ENCODE results near the gene P2RY6.

Gene P2RY6

GRCh38 chr11:73297702-73298101, 25.6 kb downstream of the P2RY6 start:
- DNase-seq: no peak

GRCh38 chr11:73298233-73298632, 26.1 kb downstream of the P2RY6 start:
- no peak for DNase-seq

- no peak for DNase-seq
Observed at GRCh38 chr11:73299751-73300150, 27.6 kb downstream of the P2RY6 start.

GRCh38 chr11:73306069-73306841, 34.1 kb downstream of the P2RY6 start:
- no peak for DNase-seq

- no peak for DNase-seq
Observed at GRCh38 chr11:73306977-73307322, 34.8 kb downstream of the P2RY6 start.

GRCh38 chr11:73307323-73308002, 35.3 kb downstream of the P2RY6 start:
- DNase-seq: peak; percentile 39 to 89 (median 78)

- peak in 11 of 14 donors; percentile 18 to 80 (median 66) for DNase-seq
Observed at GRCh38 chr11:73308003-73308960, 36.1 kb downstream of the P2RY6 start, which contains the start of gene ARHGEF17. Gene ARHGEF17 (plus strand): TSS chr11:73308276. CDS start chr11:73308639, 363 bp downstream.

GRCh38 chr11:73308961-73309919, 37.1 kb downstream of the P2RY6 start:
- peak in 4 of 14 donors; percentile 27 to 47 (median 38) for DNase-seq

- no peak for DNase-seq
Observed at GRCh38 chr11:73310076-73310475, 37.9 kb downstream of the P2RY6 start.

GRCh38 chr11:73310661-73311393, 38.7 kb downstream of the P2RY6 start:
- no peak for DNase-seq

- DNase-seq: no peak
Observed at GRCh38 chr11:73311394-73311869, 39.3 kb downstream of the P2RY6 start.

GRCh38 chr11:73312036-73312435, 39.9 kb downstream of the P2RY6 start:
- DNase-seq: no peak

GRCh38 chr11:73312851-73313327, 40.8 kb downstream of the P2RY6 start:
- DNase-seq: peak in 2 of 14 donors; percentile 22 to 54

- DNase-seq: no peak
Observed at GRCh38 chr11:73313652-73314051, 41.5 kb downstream of the P2RY6 start.

- peak in 10 of 14 donors; percentile 26 to 82 (median 58) for DNase-seq
Observed at GRCh38 chr11:73314117-73314961, 42.2 kb downstream of the P2RY6 start.

- peak in 1 of 14 donors; percentile 69 for DNase-seq
Observed at GRCh38 chr11:73315293-73316020, 43.3 kb downstream of the P2RY6 start.

GRCh38 chr11:73316422-73316821, 44.3 kb downstream of the P2RY6 start:
- no peak for DNase-seq

- peak in 12 of 14 donors; percentile 5 to 90 (median 58) for DNase-seq
Observed at GRCh38 chr11:73317373-73317772, 45.2 kb downstream of the P2RY6 start.

- DNase-seq: peak in 1 of 14 donors; percentile 69
Observed at GRCh38 chr11:73317803-73318202, 45.7 kb downstream of the P2RY6 start.

Data from C1 segment of cervical spinal cord (tissue), 14 donors.